GM21717 (cell line): ENCODE measurements around the gene BRAT1.
"Not testable (repeated sequence)": the region's sequence is repeated elsewhere in the genome, so short reads cannot be mapped to it uniquely, and the experiment has no call there.

Source experiments
- ATAC-seq: cut with Tn5 transposase; IDR thresholded peaks from one replicate; pipeline ENCODE4 v1.9.1; 2021; ENCODE audit warnings: mild to moderate bottlenecking, moderate library complexity; ENCODE audit not compliant: unreplicated experiment

BRAT1 gene

GRCh38 chr7:2564970-2565540 lies 9.7 kb upstream of the BRAT1 start:
- no peak for ATAC-seq

- not testable (repeated sequence) for ATAC-seq
Measured at GRCh38 chr7:2563955-2564354, 8.6 kb upstream of the BRAT1 start.

GRCh38 chr7:2559283-2559950 lies 4.1 kb upstream of the BRAT1 start:
- ATAC-seq, result peak; percentile 2

GRCh38 chr7:2558629-2559282 lies 3.4 kb upstream of the BRAT1 start, which contains the start of gene IQCE:
TSS of gene IQCE (plus strand) at chr7:2558979. CDS start at chr7:2559182, 203 bp downstream.
- peak; percentile 61 for ATAC-seq

GRCh38 chr7:2554661-2555111 lies 638 bp downstream of the BRAT1 start:
- ATAC-seq, result no peak

GRCh38 chr7:2553831-2554581 lies 1.3 kb downstream of the BRAT1 start:
- ATAC-seq, result no peak

- ATAC-seq, result no peak
Measured at GRCh38 chr7:2553108-2553507, 2.2 kb downstream of the BRAT1 start.

- ATAC-seq, result no peak
Measured at GRCh38 chr7:2551418-2551817, 3.9 kb downstream of the BRAT1 start.

GRCh38 chr7:2546776-2547586 lies 8.3 kb downstream of the BRAT1 start:
- ATAC-seq, result no peak

- ATAC-seq, result no peak
Measured at GRCh38 chr7:2545746-2546425, 9.4 kb downstream of the BRAT1 start.

GRCh38 chr7:2544541-2545188 lies 10.7 kb downstream of the BRAT1 start:
- no peak for ATAC-seq

GRCh38 chr7:2542916-2543871 lies 12.1 kb downstream of the BRAT1 start:
- no peak for ATAC-seq

GRCh38 chr7:2542011-2542915 lies 13.1 kb downstream of the BRAT1 start:
- ATAC-seq, result no peak

GRCh38 chr7:2541291-2542010 lies 13.9 kb downstream of the BRAT1 start:
- no peak for ATAC-seq

- ATAC-seq, result no peak
Measured at GRCh38 chr7:2540641-2541051, 14.7 kb downstream of the BRAT1 start.

GRCh38 chr7:2540133-2540532 lies 15.2 kb downstream of the BRAT1 start:
- ATAC-seq, result no peak
